Calu3 (cell line): Measurements from ENCODE around the gene ZNF532. TPM values are rescaled to one million over a fixed set of nuclear protein-coding genes. Genes with fewer than 3 reads are reported as not detected.

Experiments used
- BruUV-seq: library from RNA; stranded (reverse); fragments of 400-500 nt; replicated peaks from 2 replicates; lab custom pipeline; 2021; lab: Mats Ljungman, UMichigan
- CTCF ChIA-PET: fragments of 300-600 bp; sonication (Branson Sonifier 250); formaldehyde crosslinking; loops from one replicate; lab custom pipeline; 2022; ENCODE audit warnings: antibody characterized with exemption; lab: Charles Lee
- DNase-seq: peaks from one replicate; pipeline ENCODE4 v3.0.0; 2022
- H3K27ac Mint-ChIP-seq: one replicate; pipeline ENCODE4 v1.8.0; 2022; ENCODE audit warnings: mixed read lengths; ENCODE audit not compliant: unreplicated experiment
- H3K27me3 Mint-ChIP-seq: one replicate; pipeline ENCODE4 v1.8.0; 2022; ENCODE audit warnings: mixed read lengths; ENCODE audit not compliant: unreplicated experiment
- H3K36me3 Mint-ChIP-seq: one replicate; pipeline ENCODE4 v1.8.0; 2022; ENCODE audit warnings: mild to moderate bottlenecking, moderate library complexity, mixed read lengths; ENCODE audit not compliant: insufficient read depth, unreplicated experiment
- H3K4me1 Mint-ChIP-seq: one replicate; pipeline ENCODE4 v1.8.0; 2022; ENCODE audit warnings: mild to moderate bottlenecking, low read depth, mixed read lengths; ENCODE audit not compliant: unreplicated experiment
- H3K4me3 Mint-ChIP-seq: one replicate; pipeline ENCODE4 v1.8.0; 2022; ENCODE audit warnings: mild to moderate bottlenecking, low read depth, moderate library complexity, mixed read lengths; ENCODE audit not compliant: unreplicated experiment
- H3K9me3 Mint-ChIP-seq: one replicate; pipeline ENCODE4 v1.8.0; 2022; ENCODE audit warnings: low read depth, mixed read lengths; ENCODE audit not compliant: unreplicated experiment
- CTCF ChIP-seq: fragments of 200-600 bp; IDR thresholded peaks from one replicate; pipeline ENCODE4 v1.8.0; 2022; ENCODE audit warnings: antibody characterized with exemption; ENCODE audit not compliant: unreplicated experiment
- intact Hi-C: fragments of 100-400 bp; cut with micrococcal nuclease; formaldehyde crosslinking; loops from one replicate; pipeline ENCODE4 v1.10.0; 2022; ENCODE audit not compliant: unreplicated experiment
- total RNA-seq: library from RNA; stranded (reverse); gene quantifications from 2 replicates; pipeline ENCODE4 v1.2.3, GENCODE V29; 2022

ZNF532 gene
- total RNA-seq, 1 experiment from 2014 or later: 150 TPM

GRCh38 chr18:58856881-58857280 lies 7.8 kb upstream of the ZNF532 start:
- H3K4me3 Mint-ChIP-seq: no peak overlapping the region
- intact Hi-C loops: no loop called here
- no peak for TF ChIP-seq CTCF
- no peaks in the 10 kb centered on the region for H3K9me3 Mint-ChIP-seq
- no peak overlapping the region for H3K27ac Mint-ChIP-seq
- peak; percentile 36 for DNase-seq
- BruUV-seq: no TSS peak
- no peaks in the 10 kb centered on the region for H3K27me3 Mint-ChIP-seq
- H3K36me3 Mint-ChIP-seq: peaks cover 7% of the 10 kb centered on the region
- CTCF ChIA-PET: no interaction called here
- peaks cover 49% of the 10 kb centered on the region for H3K4me1 Mint-ChIP-seq

GRCh38 chr18:58858591-58859468 lies 5.8 kb upstream of the ZNF532 start:
- CTCF ChIA-PET: no interaction called here
- intact Hi-C loops: no loop called here
- H3K27me3 Mint-ChIP-seq: no peaks in the 10 kb centered on the region
- BruUV-seq: no TSS peak
- H3K27ac Mint-ChIP-seq: peak overlapping the region; percentile 3
- H3K36me3 Mint-ChIP-seq: peaks cover 24% of the 10 kb centered on the region
- no peak for TF ChIP-seq CTCF
- DNase-seq: no peak
- peaks cover 39% of the 10 kb centered on the region for H3K4me1 Mint-ChIP-seq
- H3K4me3 Mint-ChIP-seq: no peak overlapping the region
- H3K9me3 Mint-ChIP-seq: no peaks in the 10 kb centered on the region

- BruUV-seq: no TSS peak
- TF ChIP-seq CTCF: no peak
- intact Hi-C loops: loop anchor here (2.0 to 10.0 kb wide), 2 partner anchors 71 to 205 kb away; no protein-coding TSS in a partner anchor
- no peak for DNase-seq
- no peaks in the 10 kb centered on the region for H3K9me3 Mint-ChIP-seq
- H3K27ac Mint-ChIP-seq: peak overlapping the region; percentile 98
- CTCF ChIA-PET: no interaction called here
- peaks cover 49% of the 10 kb centered on the region for H3K4me1 Mint-ChIP-seq
- no peak overlapping the region for H3K4me3 Mint-ChIP-seq
- H3K27me3 Mint-ChIP-seq: no peaks in the 10 kb centered on the region
- peaks cover 34% of the 10 kb centered on the region for H3K36me3 Mint-ChIP-seq
Measured at GRCh38 chr18:58859907-58860306, 4.8 kb upstream of the ZNF532 start.

- peak overlapping the region; percentile 50 for H3K4me3 Mint-ChIP-seq
- no peak for DNase-seq
- no peaks in the 10 kb centered on the region for H3K27me3 Mint-ChIP-seq
- intact Hi-C loops: loop anchor here (2.0 to 10.0 kb wide), 2 partner anchors 72 to 204 kb away; no protein-coding TSS in a partner anchor
- peaks cover 43% of the 10 kb centered on the region for H3K36me3 Mint-ChIP-seq
- no TSS peak for BruUV-seq
- H3K4me1 Mint-ChIP-seq: peaks cover 58% of the 10 kb centered on the region
- CTCF ChIA-PET: no interaction called here
- H3K9me3 Mint-ChIP-seq: no peaks in the 10 kb centered on the region
- TF ChIP-seq CTCF: no peak
- H3K27ac Mint-ChIP-seq: peak overlapping the region; percentile 98
Measured at GRCh38 chr18:58860747-58861231, 3.9 kb upstream of the ZNF532 start.
